Measurements from ENCODE around the gene RRP8. TPM values are rescaled to one million over a fixed set of nuclear protein-coding genes. Genes with fewer than 3 reads are reported as not detected.

RRP8 gene
- total and polyA plus RNA-seq, 3 donors from 2014 or later = 17.5 to 29.6 (median 18.5) TPM

DNA sequence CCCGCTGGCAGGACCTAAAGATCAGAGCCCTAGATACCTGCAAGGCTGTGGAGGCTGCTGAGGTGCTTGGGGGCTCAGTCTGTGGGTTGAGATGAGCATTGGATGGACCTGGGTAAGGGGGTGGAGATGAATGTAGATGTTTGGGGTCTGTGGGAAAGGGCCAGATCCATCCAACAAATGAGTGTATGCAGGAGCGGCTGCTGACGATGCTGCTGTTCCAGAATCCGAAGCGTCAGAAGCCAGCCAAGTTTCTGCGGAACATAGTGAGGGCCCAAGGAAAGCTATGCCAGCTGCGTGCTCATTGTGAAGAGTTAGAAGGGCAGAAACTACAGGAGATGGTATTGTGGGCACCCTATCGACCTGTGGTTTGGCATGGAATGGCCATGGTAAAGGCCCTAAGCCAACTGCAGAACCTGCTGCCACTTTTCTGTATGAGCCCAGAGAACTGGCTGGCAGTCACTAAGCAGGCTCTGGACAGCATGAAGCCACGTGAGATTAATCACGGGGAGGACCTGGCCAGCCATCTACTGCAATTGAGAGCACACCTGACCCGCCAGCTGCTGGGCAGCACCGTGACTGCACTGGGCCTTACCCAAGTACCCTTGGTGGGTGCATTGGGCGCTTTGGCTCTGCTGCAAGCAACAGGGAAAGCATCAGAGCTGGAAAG lies 36.6 kb downstream of the RRP8 start:
- 84 to 95% methylated on average over 11 to 13 of the region's 13 CpGs for WGBS, 2 donors
- H3K36me3 ChIP-seq (ENCODE audit: low read depth, missing control alignments) = no peaks in the 10 kb centered on the region

DNA sequence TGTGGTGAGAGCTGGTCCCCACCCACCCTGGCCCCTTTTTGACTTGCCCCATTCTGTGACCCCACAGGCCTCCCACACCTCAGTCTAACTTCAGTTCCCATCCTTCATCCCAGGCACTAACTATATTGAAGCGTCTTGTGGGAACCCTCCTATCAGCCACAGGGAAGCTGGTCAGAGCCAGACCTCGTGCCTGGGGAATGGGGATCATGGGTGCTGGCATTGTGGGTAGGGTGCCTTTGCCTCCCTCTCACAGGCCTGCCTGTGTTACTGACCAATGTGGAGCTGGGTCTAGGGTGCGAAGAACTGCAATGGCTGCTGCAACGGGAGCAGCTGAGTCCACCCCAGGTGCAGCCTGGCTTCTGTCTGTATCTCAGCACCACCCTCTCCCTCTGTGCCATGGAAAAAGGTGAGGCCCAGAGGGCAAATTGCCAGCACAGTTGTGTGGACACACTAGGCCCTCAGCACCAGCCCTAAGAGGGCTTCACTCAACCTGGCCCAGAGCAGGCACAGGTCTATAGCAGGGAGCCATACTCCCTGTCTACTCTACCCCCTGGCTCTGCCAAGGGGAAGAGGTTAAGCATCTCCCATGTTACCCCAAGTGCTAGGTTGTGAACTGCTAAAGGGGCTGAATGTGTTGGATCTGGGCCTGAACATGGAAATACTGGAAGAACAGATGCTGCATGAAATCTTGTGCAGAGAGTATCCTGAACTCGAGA lies 37.3 kb downstream of the RRP8 start:
- no peaks in the 10 kb centered on the region for H3K9me3 ChIP-seq
- intact Hi-C loops (cut with DNase I; ENCODE audit: low total_unique reads) = no loop called here
- no peaks in the 10 kb centered on the region for H3K36me3 ChIP-seq (ENCODE audit: low read depth, missing control alignments)
- H3K4me3 ChIP-seq = no peak overlapping the region
- H3K27ac ChIP-seq = no peak overlapping the region
- no peaks in the 10 kb centered on the region for H3K27me3 ChIP-seq
- TF ChIP-seq POLR2A (IDR thresholded peaks at IDR 0.05) = no peak
- TF ChIP-seq, protein P1, sequence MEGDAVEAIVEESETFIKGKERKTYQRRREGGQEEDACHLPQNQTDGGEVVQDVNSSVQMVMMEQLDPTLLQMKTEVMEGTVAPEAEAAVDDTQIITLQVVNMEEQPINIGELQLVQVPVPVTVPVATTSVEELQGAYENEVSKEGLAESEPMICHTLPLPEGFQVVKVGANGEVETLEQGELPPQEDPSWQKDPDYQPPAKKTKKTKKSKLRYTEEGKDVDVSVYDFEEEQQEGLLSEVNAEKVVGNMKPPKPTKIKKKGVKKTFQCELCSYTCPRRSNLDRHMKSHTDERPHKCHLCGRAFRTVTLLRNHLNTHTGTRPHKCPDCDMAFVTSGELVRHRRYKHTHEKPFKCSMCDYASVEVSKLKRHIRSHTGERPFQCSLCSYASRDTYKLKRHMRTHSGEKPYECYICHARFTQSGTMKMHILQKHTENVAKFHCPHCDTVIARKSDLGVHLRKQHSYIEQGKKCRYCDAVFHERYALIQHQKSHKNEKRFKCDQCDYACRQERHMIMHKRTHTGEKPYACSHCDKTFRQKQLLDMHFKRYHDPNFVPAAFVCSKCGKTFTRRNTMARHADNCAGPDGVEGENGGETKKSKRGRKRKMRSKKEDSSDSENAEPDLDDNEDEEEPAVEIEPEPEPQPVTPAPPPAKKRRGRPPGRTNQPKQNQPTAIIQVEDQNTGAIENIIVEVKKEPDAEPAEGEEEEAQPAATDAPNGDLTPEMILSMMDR (IDR thresholded peaks at IDR 0.05) = no peak
- DNase-seq = no peak
- no peaks in the 10 kb centered on the region for H3K4me1 ChIP-seq
- WGBS, 2 donors = 94 to 98% methylated on average over 5 of the region's 5 CpGs

More for the DNA sequence above, 36.6 kb downstream of the RRP8 start:
- no peak for TF ChIP-seq POLR2A (IDR thresholded peaks at IDR 0.05)
- TF ChIP-seq, protein P1 (IDR thresholded peaks at IDR 0.05) = no peak
- no peaks in the 10 kb centered on the region for H3K27me3 ChIP-seq
- no peak overlapping the region for H3K4me3 ChIP-seq
- no peaks in the 10 kb centered on the region for H3K9me3 ChIP-seq
- intact Hi-C loops (cut with DNase I; ENCODE audit: low total_unique reads) = no loop called here
- H3K27ac ChIP-seq = no peak overlapping the region
- no peaks in the 10 kb centered on the region for H3K4me1 ChIP-seq
- DNase-seq = no peak

DNA sequence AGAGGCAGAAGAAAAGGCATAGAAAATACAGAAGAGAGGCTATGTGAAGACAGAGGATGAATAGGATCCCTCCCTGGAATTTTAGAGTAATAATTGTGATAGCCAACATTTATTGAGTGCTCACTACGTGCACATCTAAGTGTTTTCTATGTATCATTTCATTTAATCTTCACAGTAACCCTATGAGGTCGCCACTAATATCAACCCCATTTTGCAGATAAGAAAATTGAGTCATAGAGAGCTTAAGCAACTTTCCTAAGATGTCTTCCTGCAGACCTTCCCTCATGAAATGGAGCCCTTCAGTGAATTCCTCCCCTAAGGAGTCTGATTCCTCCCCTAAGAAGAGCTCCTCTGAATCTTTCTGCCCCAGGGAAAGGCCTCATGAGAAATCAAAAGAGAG lies 38.1 kb downstream of the RRP8 start:
- DNase-seq = no peak
- 65 to 77% methylated on average over 2 of the region's 2 CpGs for WGBS, 2 donors
- H3K27ac ChIP-seq = no peak overlapping the region
- H3K36me3 ChIP-seq (ENCODE audit: low read depth, missing control alignments) = no peaks in the 10 kb centered on the region
- H3K27me3 ChIP-seq = no peaks in the 10 kb centered on the region
- H3K4me3 ChIP-seq = no peak overlapping the region
- no peaks in the 10 kb centered on the region for H3K9me3 ChIP-seq
- no peak for TF ChIP-seq POLR2A (IDR thresholded peaks at IDR 0.05)
- TF ChIP-seq, protein P1 (IDR thresholded peaks at IDR 0.05) = no peak
- intact Hi-C loops (cut with DNase I; ENCODE audit: low total_unique reads) = no loop called here
- no peaks in the 10 kb centered on the region for H3K4me1 ChIP-seq

DNA sequence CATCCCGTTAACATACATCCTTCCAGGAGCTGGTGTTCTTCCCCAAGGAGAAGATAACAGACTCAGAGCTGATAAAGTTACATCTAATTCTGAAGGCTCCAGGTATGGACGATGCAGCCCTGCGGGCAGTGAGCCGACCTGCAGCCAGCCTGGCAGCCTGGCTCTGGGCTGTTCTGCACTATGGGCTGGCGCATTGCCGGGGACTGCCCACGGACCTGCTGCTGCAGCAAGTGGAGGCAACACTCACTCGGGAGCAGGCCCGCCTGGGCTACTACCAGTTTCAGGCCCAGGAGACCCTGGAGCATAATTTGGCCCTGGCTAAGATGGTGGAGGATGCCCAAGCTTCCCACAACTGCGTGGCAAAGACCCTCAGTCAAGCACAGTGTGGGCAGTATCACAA lies 39.7 kb downstream of the RRP8 start:
- Histone ChIP-seq H3K4me1 (no peaks in the 10 kb centered on the region), H3K36me3 (ENCODE audit: low read depth, missing control alignments) (no peaks in the 10 kb centered on the region), H3K4me3 (no peak overlapping the region), H3K27me3 (no peaks in the 10 kb centered on the region), H3K9me3 (no peaks in the 10 kb centered on the region), H3K27ac (no peak overlapping the region)
- intact Hi-C loops (cut with DNase I; ENCODE audit: low total_unique reads) = no loop called here
- TF ChIP-seq POLR2A (IDR thresholded peaks at IDR 0.05) = no peak
- TF ChIP-seq, protein P1 (IDR thresholded peaks at IDR 0.05) = no peak
- 69 to 91% methylated on average over 4 to 9 of the region's 10 CpGs for WGBS, 2 donors
- no peak for DNase-seq
